ENCODE data around the gene SORCS1. TPM values are rescaled to one million over a fixed set of nuclear protein-coding genes. Genes with fewer than 3 reads are reported as not detected.

SORCS1 gene
- total and polyA plus RNA-seq, 8 donors: 0.46 to 2.6 (median 1.6) TPM

DNA sequence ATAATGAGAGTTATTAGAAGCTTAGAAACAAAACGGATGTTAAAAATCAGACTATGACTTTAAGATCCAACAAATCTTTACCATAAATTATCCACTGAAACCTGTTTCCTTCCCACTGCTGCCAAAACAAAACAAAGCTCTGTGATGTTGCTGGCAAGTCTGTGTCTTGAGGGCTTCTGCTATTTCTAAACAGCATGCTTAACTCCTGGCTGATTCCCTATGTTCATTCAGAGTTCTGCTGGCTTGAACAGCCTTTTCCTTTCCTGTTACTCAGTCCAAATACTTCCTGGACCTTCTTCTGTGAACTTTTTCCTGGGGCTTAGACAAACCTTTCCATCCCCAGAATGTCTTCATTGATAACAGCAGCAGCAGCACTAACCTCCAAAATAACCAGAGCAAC lies 448.1 kb downstream of the SORCS1 start:
- Histone ChIP-seq H3K27me3 (no peaks in the 10 kb centered on the region), H3K4me1 (no peaks in the 10 kb centered on the region), H3K4me3 (no peak overlapping the region), H3K9me3 (no peaks in the 10 kb centered on the region), H3K27ac (no peak overlapping the region), H3K36me3 (no peaks in the 10 kb centered on the region)
- no peak for TF ChIP-seq CTCF (IDR thresholded peaks at IDR 0.05)
- intact Hi-C loops (cut with DNase I): no loop called here
- DNase-seq (no peak), FAIRE-seq (no peak), ATAC-seq (no peak)
- WGBS, 2 donors: 20 to 48% methylated on average over 1 of the region's 1 CpG

- FAIRE-seq: no peak
- ATAC-seq: no peak
- Histone ChIP-seq H3K36me3 (no peaks in the 10 kb centered on the region), H3K4me3 (no peak overlapping the region), H3K9me3 (no peaks in the 10 kb centered on the region), H3K27me3 (no peaks in the 10 kb centered on the region), H3K27ac (no peak overlapping the region), H3K4me1 (no peaks in the 10 kb centered on the region)
- no peak for TF ChIP-seq CTCF (IDR thresholded peaks at IDR 0.05)
- 52 to 67% methylated on average over 6 of the region's 6 CpGs for WGBS, 2 donors
- DNase-seq: no peak
- intact Hi-C loops (cut with DNase I): no loop called here
Measured at GRCh38 chr10:106714734-106715555, 449.6 kb downstream of the SORCS1 start.

- ATAC-seq (no peak), DNase-seq (no peak), FAIRE-seq (no peak)
- intact Hi-C loops (cut with DNase I): no loop called here
- TF ChIP-seq CTCF (IDR thresholded peaks at IDR 0.05): no peak
- no peaks in the 10 kb centered on the region for H3K27me3 ChIP-seq
- no peaks in the 10 kb centered on the region for H3K4me1 ChIP-seq
- WGBS, 2 donors: 39 to 41% methylated on average over 2 of the region's 2 CpGs
- no peaks in the 10 kb centered on the region for H3K36me3 ChIP-seq
- H3K4me3 ChIP-seq: no peak overlapping the region
- H3K9me3 ChIP-seq: no peaks in the 10 kb centered on the region
- no peak overlapping the region for H3K27ac ChIP-seq
Measured at GRCh38 chr10:106713846-106714245, 450.7 kb downstream of the SORCS1 start.

DNA sequence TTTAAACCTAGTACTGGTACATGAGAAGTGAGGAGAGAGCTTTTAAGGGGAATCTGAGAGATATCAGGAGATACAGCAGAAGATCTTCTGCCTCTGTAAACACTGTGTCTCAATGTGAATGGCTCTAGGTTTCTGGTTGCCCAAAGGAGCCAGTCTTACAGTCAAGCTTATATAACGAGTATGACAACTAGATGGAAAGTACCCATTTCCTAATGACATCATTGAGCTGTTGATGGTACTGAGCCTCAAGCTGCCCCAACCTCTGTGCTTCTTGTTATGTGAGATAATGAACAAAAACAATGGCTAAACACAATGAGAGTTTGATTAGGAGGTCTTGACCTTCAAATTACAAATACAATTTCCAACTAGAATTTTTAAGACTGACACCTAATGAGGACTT lies 451.5 kb downstream of the SORCS1 start:
- FAIRE-seq: no peak
- ATAC-seq: no peak
- WGBS, 2 donors: 35 to 55% methylated on average over 1 of the region's 1 CpG

More for the DNA sequence above, 451.5 kb downstream of the SORCS1 start:
- intact Hi-C loops (cut with DNase I): no loop called here
- Histone ChIP-seq H3K4me1 (no peaks in the 10 kb centered on the region), H3K27ac (no peak overlapping the region), H3K27me3 (no peaks in the 10 kb centered on the region), H3K9me3 (no peaks in the 10 kb centered on the region), H3K36me3 (no peaks in the 10 kb centered on the region), H3K4me3 (no peak overlapping the region)
- TF ChIP-seq CTCF (IDR thresholded peaks at IDR 0.05): no peak
- no peak for DNase-seq

Measured in pancreas (tissue), 10 donors.